Activated naive CD8-positive, alpha-beta T cell treated with anti-CD3 and anti-CD28 coated beads for 36 hours (primary cell): ENCODE measurements around the gene SENP3. TPM values are rescaled to one million over a fixed set of nuclear protein-coding genes. Genes with fewer than 3 reads are reported as not detected.

Experiments used
- DNase-seq: peaks from one replicate; pipeline ENCODE4 v3.0.0; 2021
- H3K27ac Mint-ChIP-seq: one replicate; pipeline ENCODE4 v1.8.0; 2022; ENCODE audit warnings: mild to moderate bottlenecking, moderate library complexity, mixed read lengths
- H3K27me3 Mint-ChIP-seq: one replicate; pipeline ENCODE4 v1.8.0; 2022; ENCODE audit warnings: mild to moderate bottlenecking, mixed read lengths
- H3K36me3 Mint-ChIP-seq: one replicate; pipeline ENCODE4 v1.8.0; 2021; ENCODE audit warnings: mild to moderate bottlenecking, mixed read lengths
- H3K4me1 Mint-ChIP-seq: one replicate; pipeline ENCODE4 v1.8.0; 2021; ENCODE audit warnings: mixed read lengths
- H3K4me3 Mint-ChIP-seq: one replicate; pipeline ENCODE4 v1.8.0; 2022; ENCODE audit warnings: mild to moderate bottlenecking, moderate library complexity, mixed read lengths
- H3K9me3 Mint-ChIP-seq: one replicate; pipeline ENCODE4 v1.8.0; 2022; ENCODE audit warnings: mixed read lengths
- total RNA-seq, 2 experiments: library from RNA; stranded (reverse); gene quantifications; one replicate each; pipeline ENCODE4 v1.2.3, GENCODE V29; 2021

Gene SENP3
- total RNA-seq, 2 experiments from 2014 or later = 96.5 to 100 TPM

DNA sequence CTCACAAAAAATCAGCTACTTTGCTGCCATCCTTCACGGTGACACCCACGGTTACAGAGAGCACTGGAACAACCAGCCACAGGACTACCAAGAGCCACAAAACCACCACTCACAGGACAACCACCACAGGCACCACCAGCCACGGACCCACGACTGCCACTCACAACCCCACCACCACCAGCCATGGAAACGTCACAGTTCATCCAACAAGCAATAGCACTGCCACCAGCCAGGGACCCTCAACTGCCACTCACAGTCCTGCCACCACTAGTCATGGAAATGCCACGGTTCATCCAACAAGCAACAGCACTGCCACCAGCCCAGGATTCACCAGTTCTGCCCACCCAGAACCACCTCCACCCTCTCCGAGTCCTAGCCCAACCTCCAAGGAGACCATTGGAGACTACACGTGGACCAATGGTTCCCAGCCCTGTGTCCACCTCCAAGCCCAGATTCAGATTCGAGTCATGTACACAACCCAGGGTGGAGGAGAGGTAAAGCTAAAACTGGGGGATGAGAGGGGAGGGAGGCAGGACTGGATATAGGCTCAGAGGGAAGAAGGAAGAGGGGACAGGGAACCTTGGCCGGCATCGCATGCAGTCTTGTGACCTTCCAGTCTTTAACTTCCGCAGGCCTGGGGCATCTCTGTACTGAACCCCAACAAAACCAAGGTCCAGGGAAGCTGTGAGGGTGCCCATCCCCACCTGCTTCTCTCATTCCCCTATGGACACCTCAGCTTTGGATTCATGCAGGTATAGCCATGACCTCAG is 18.3 kb downstream of the SENP3 start:
- no peaks in the 10 kb centered on the region for H3K9me3 Mint-ChIP-seq
- H3K36me3 Mint-ChIP-seq = peaks cover 84% of the 10 kb centered on the region
- H3K4me1 Mint-ChIP-seq = peaks cover 79% of the 10 kb centered on the region
- peak overlapping the region; percentile 100 for H3K27ac Mint-ChIP-seq
- peak overlapping the region; percentile 55 for H3K4me3 Mint-ChIP-seq
- no peaks in the 10 kb centered on the region for H3K27me3 Mint-ChIP-seq
- peak; percentile 48 for DNase-seq

DNA sequence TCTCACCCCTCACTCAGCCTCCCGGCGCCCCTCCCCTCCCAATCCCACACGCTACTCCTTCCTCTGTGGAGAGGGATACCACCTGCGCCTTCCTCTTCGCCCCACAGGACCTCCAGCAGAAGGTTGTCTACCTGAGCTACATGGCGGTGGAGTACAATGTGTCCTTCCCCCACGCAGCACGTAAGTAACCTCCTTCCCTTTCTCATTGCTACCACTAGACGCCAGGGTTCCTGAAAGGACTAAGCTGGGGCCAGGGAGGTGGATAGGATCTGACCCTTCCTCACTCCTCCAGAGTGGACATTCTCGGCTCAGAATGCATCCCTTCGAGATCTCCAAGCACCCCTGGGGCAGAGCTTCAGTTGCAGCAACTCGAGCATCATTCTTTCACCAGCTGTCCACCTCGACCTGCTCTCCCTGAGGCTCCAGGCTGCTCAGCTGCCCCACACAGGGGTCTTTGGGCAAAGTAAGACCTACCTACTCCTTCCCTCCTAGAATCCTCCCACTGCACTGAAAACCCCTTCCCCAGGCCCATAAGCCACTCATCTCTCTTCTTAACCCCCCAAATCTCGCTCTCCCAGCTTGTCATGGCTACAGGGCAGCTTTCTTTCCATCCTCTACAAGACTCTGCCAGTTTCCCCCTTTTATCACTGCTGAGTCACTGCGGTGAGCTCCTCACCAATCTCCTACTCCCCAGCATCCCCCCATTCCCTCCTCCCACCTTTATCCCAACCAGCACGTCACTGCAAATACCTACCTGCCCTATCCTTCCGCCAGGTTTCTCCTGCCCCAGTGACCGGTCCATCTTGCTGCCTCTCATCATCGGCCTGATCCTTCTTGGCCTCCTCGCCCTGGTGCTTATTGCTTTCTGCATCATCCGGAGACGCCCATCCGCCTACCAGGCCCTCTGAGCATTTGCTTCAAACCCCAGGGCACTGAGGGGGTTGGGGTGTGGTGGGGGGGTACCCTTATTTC is 19.2 kb downstream of the SENP3 start:
- Mint-ChIP-seq H3K36me3 (peaks cover 80% of the 10 kb centered on the region), H3K4me1 (peaks cover 74% of the 10 kb centered on the region), H3K4me3 (peak overlapping the region; percentile 45), H3K9me3 (no peaks in the 10 kb centered on the region), H3K27me3 (no peaks in the 10 kb centered on the region), H3K27ac (peak overlapping the region; percentile 100)
- no peak for DNase-seq

DNA sequence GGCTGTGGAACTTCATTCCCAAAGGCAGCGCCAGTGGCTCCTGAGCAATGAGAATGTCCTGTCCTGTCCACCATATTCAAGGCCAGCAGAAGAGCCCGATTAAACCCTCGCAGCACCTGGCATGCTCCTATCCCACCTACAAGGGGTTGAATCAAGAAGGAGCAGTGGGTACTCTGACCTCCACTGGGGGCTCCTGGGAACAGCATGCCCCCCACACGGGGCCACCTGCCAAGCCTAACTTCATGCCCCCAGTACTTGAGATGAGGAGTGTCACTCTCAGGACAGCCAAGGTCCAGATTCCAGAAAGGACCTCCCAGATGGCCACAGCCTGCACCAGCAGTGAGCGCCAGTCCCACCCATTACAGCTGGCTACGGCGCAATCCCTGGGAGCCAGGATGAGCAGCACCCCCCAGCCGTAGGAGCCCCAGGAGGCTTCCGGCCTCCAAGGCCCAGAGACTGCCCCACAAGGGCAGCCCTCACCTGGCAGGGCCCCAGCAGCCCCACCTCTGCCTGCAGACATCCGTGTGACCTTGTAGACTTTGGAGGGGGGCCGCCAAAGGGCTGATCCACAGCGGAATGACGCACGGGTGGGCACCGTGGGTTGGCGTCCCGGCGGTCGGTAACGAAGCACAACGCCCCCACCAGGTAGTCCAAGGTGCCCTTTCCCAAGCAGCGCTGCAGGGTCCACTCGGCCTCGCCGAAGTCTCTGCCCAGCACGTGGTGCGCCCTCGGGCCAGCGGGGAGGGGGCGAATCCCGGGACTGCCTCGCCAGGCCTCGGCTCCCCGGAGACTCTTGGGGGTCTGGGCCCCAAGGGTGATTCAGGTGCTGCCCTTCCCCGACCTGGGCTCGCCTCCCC is 20.9 kb downstream of the SENP3 start:
- H3K27ac Mint-ChIP-seq = peak overlapping the region; percentile 100
- H3K36me3 Mint-ChIP-seq = peaks cover 68% of the 10 kb centered on the region
- no peak for DNase-seq
- H3K4me1 Mint-ChIP-seq = peaks cover 59% of the 10 kb centered on the region
- no peaks in the 10 kb centered on the region for H3K27me3 Mint-ChIP-seq
- H3K9me3 Mint-ChIP-seq = no peaks in the 10 kb centered on the region
- H3K4me3 Mint-ChIP-seq = peak overlapping the region; percentile 99

DNA sequence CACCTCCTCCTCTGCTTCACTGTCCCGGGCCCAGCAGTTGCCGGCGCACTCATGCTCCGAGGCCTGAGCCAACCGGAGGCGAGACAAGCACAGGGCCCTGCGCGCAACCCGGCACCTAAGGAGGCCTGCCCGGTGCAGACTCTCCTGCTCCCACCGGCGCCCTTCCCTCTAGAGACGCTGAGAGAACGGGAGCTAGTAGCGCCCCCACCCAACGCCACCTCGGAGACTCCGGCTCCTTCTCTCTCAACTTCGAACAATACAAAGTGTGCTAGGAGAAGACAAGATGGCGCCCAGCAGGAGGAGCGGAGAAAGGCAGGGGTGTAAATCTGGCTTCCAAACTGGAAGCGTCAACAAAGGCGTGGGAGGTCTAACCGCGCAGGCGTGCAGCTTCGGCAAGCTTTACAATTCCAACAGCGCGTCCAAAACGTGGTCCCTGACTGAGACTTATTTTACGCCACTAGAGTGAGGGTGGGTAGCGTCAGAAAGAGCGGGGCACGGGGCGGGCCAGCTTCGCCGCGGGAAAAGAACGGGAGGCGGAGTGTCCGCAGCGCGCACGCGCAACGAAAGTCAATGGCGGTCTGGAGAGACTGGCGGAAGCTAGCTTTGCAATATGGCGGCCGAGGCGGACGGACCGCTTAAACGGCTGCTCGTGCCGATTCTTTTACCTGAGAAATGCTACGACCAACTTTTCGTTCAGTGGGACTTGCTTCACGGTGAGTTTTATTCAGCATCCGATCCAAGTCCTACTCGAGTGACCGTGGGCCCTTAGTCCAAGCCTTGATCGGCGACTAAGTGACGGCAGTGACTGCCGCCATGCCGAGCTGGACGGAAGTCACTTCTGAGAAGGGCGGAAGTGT is 21.8 kb downstream of the SENP3 start, which contains the start of gene MPDU1:
MPDU1 (plus strand) TSS at position 600 of the 857 bp plus-strand sequence; CDS start at position 611, 11 bp downstream.
- H3K27me3 Mint-ChIP-seq = no peaks in the 10 kb centered on the region
- H3K4me1 Mint-ChIP-seq = peaks cover 51% of the 10 kb centered on the region

DNA sequence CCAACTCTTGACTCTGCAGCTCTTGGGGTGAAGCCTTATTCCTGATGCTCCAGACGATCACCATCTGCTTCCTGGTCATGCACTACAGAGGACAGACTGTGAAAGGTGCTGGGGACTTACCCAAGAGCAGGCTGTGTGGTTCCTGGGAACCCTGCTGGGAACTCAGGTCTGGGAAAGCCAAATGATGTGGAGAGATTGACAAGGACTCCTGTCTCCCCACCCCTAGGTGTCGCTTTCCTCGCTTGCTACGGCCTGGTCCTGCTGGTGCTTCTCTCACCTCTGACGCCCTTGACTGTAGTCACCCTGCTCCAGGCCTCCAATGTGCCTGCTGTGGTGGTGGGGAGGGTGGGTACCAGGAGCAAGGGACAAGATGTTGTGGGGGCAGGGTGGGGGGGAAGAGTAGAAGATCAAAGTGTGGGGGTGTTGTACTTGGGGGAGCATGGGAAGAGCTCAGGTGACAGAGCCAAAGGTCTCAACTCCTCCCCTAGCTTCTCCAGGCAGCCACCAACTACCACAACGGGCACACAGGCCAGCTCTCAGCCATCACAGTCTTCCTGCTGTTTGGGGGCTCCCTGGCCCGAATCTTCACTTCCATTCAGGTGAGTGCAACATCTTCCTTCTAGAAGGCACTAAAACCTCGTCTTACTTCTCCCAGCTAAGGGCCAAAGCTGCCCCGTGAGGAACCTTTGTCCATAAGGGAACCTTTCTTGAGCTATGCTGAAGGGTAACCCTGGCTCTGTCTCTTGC is 25.1 kb downstream of the SENP3 start:
- no peak for DNase-seq
- Mint-ChIP-seq H3K36me3 (peaks cover 37% of the 10 kb centered on the region), H3K9me3 (no peaks in the 10 kb centered on the region), H3K27me3 (no peaks in the 10 kb centered on the region), H3K4me1 (peaks cover 22% of the 10 kb centered on the region), H3K27ac (no peak overlapping the region), H3K4me3 (no peak overlapping the region)

More for the DNA sequence above, 21.8 kb downstream of the SENP3 start, which contains the start of gene MPDU1:
- H3K4me3 Mint-ChIP-seq = peak within 1 kb of the TSS; percentile 99
- DNase-seq = peak; percentile 97
- H3K9me3 Mint-ChIP-seq = no peaks in the 10 kb centered on the region
- H3K27ac Mint-ChIP-seq = peak within 1 kb of the TSS; percentile 100
- peaks cover 61% of the 10 kb centered on the region for H3K36me3 Mint-ChIP-seq

DNA sequence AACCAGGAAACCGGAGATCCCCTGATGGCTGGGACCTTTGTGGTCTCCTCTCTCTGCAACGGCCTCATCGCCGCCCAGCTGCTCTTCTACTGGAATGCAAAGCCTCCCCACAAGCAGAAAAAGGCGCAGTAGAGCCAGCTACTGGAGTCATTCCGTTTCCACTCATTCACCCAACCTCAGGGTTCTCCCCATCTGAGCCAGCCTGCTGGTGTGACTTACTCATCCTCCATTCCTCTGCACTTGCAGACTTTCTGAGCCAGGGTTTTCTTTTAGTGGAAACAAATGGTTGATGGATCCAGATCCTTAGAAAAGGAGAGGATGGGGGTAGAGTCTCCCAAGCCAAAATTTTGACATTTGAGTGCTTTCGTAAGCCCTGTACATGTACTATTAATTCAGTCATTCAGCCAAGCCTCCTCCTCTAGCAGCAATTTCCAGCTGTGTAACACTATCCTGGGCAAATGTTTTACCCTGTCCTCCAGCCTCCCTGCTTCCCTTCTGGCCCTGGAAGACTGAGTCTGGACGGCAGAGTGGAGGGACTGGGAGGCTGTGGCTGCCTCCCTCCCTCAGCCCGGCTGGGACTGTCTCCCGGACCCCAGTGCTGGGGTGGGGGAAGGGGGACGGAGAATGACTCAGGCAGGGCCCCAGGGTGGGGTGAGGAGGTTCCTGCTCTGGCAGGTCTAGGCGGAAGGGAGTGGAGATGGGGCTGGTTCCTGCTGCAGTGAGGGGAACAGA is 25.9 kb downstream of the SENP3 start:
- Mint-ChIP-seq H3K27me3 (no peaks in the 10 kb centered on the region), H3K36me3 (peaks cover 29% of the 10 kb centered on the region), H3K9me3 (no peaks in the 10 kb centered on the region), H3K4me3 (no peak overlapping the region), H3K4me1 (peaks cover 17% of the 10 kb centered on the region), H3K27ac (no peak overlapping the region)
- no peak for DNase-seq

DNA sequence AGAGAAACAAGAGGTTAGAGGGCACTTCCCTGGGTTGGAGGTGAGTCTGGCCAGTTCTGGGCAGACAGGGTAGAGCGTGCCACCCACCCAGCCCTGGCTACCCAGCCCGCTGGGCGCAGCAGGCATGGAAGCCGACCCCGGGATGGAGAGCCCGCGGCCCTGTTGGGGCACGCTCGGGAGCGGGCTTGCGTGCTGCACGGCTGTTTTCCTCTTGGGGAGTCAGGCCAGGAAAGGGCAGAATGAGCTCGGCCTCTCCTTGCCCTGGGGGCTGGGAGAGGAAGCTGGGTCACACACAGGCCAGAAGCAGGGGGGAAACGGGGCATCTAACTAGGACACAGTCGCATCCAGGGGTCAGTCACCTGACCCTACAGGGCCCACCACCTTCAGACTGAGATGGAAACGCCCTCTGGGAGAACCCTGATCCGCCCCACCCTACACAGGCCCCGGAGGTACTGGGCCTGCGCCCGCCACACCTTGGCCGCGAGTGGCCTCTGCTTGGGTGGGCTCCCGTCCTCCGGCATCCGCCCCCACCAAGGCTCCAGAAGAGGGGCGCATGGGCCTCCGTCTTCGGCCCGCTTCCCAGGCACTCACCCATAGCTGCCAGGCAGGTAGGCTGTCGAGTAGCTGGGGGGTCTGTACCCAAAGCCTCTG is 27.0 kb downstream of the SENP3 start:
- H3K27ac Mint-ChIP-seq = no peak overlapping the region
- peaks cover 11% of the 10 kb centered on the region for H3K4me1 Mint-ChIP-seq
- H3K27me3 Mint-ChIP-seq = no peaks in the 10 kb centered on the region
- no peak for DNase-seq
- peaks cover 30% of the 10 kb centered on the region for H3K36me3 Mint-ChIP-seq
- H3K9me3 Mint-ChIP-seq = no peaks in the 10 kb centered on the region
- H3K4me3 Mint-ChIP-seq = no peak overlapping the region

DNA sequence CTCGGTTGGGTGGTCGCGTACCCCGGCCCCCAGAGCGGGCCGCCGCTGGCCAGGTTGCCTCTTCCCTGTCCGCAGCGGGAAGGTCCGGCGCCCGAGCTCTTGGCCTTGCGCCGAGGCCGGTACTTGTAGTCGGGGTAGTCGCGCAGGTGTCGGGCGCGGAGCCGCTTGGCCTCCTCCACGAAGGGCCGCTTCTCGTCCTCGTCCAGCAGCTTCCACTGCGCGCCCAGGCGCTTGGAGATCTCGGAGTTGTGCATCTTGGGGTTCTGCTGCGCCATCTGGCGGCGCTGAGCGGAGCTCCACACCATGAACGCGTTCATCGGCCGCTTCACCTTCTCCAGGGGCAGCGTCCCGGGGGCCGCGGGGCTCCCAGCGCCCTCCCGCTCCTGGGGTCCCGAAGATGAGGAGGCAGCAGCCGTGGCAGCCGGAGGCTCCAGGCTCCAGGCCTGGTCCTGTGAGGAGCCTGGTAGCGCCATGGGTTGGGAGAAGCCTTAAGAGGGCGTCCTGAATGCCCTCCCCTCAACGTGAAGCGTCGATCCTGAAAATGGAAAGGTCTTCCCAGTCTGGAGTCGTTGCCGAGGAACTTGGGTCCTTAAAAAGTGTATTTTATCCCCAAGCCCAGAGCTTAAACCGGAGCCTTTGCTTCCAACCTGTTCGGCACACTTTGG is 27.6 kb downstream of the SENP3 start:
- peak; percentile 70 for DNase-seq
- peaks cover 11% of the 10 kb centered on the region for H3K4me1 Mint-ChIP-seq
- no peaks in the 10 kb centered on the region for H3K27me3 Mint-ChIP-seq
- H3K36me3 Mint-ChIP-seq = peaks cover 29% of the 10 kb centered on the region
- H3K27ac Mint-ChIP-seq = no peak overlapping the region
- no peak overlapping the region for H3K4me3 Mint-ChIP-seq
- no peaks in the 10 kb centered on the region for H3K9me3 Mint-ChIP-seq

DNA sequence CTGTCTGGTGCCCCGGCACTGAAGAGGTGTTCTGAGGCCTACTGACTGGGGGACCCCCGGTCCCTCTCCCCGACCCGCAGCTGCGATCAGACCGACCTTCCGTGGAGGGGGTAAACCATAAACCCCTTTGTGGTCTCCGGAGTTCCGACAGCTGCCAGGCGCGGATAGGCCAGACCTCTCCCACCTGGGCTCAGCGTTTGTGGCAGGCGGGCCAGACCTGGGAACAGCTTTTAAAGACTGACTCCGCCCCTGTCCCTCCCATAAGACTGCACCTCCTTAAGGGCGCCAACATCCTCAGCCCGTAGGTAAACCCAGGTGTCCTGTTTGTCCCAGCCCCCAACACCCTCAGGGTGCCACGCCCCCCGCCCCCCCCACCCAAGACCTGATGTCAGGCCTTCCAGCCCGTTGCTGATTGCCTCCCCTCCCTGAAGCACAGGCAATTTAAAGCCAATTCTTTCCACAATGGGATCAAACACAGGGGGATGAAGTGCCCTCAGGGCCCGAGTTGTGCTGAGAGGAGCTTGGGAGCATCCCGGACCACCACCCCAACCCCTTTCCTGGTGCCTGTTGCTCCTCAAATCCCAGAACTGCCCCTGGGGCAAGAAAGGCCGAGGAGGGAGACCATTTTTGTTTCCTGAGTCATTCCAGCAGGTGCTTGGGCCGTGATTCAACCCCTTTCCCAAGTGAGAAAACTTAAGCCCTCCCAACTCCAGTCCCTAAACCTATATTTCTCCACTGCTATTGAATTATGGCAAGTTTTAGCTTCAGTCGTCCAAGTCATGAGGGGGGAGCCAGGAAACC is 28.4 kb downstream of the SENP3 start, which contains the start of gene SOX15:
SOX15 (minus strand) TSS at position 204 of the 801 bp plus-strand sequence. CDS start 418 bp downstream, outside the sequence.
- Mint-ChIP-seq H3K4me1 (peaks cover 8% of the 10 kb centered on the region), H3K36me3 (peaks cover 23% of the 10 kb centered on the region), H3K4me3 (no peak within 1 kb of the TSS), H3K9me3 (no peaks in the 10 kb centered on the region), H3K27me3 (no peaks in the 10 kb centered on the region), H3K27ac (no peak within 1 kb of the TSS)
- no peak for DNase-seq

DNA sequence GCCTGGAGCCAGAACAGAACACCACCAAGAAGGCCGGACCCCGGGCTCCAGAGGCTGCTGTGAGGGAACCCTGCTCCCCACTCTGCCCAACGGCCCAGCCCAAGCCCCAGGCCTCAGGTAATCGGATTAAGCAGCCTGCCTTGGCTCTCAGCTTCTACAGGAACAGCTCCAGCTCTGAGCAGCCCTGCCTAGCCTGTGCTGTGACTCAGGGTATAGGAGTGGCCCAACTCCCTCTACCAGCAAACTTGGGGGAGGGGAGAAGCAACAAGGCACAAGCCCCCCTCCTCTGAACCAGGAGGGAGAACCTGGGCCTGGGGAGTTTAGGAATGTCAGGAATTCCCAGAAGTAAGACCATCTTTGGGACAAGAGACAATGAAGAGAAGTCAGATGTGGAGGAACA is 29.0 kb downstream of the SENP3 start:
- H3K9me3 Mint-ChIP-seq = no peaks in the 10 kb centered on the region
- no peaks in the 10 kb centered on the region for H3K27me3 Mint-ChIP-seq
- H3K4me1 Mint-ChIP-seq = peaks cover 6% of the 10 kb centered on the region
- no peak overlapping the region for H3K4me3 Mint-ChIP-seq
- DNase-seq = no peak
- no peak overlapping the region for H3K27ac Mint-ChIP-seq
- peaks cover 24% of the 10 kb centered on the region for H3K36me3 Mint-ChIP-seq

DNA sequence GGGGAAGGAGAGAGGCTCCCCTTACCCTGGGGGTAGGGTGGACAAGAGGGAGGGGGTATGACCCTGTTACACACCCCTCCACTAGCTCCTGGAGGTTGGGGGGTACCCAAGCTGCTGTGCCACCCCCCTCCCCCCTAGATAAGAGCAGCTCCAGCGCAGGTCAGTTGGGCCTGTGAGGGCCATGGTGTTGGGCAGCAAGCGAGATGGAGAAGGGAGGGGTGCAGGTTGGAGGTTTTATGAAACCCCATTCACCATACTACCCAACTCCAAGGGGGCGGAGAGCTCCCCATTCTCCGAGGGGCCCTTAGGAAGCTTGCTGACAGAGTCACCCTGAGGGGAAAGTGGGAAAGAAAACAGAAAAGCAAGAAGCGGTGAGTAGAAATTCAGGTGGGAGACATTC is 29.9 kb downstream of the SENP3 start:
- no peaks in the 10 kb centered on the region for H3K9me3 Mint-ChIP-seq
- H3K4me1 Mint-ChIP-seq = peaks cover 5% of the 10 kb centered on the region
- no peaks in the 10 kb centered on the region for H3K27me3 Mint-ChIP-seq
- DNase-seq = no peak
- peaks cover 23% of the 10 kb centered on the region for H3K36me3 Mint-ChIP-seq
- no peak overlapping the region for H3K4me3 Mint-ChIP-seq
- peak overlapping the region; percentile 18 for H3K27ac Mint-ChIP-seq
